Measurements from ENCODE around the gene KHDRBS1. TPM values are rescaled to one million over a fixed set of nuclear protein-coding genes. Genes with fewer than 3 reads are reported as not detected.
"Not testable (repeated sequence)": the region's sequence is repeated elsewhere in the genome, so short reads cannot be mapped to it uniquely, and the experiment has no call there.

The KHDRBS1 gene
- total RNA-seq, 3 donors from 2014 or later: 186 to 191 (median 187) TPM

GRCh38 chr1:31995263-31995662 is 18.4 kb upstream of the KHDRBS1 start:
- Mint-ChIP-seq H3K4me3 (no peak overlapping the region), H3K36me3 (ENCODE audit: insufficient read depth) (no peaks in the 10 kb centered on the region), H3K4me1 (ENCODE audit: low read depth) (peaks cover 1% of the 10 kb centered on the region), H3K27me3 (ENCODE audit: low read depth) (no peaks in the 10 kb centered on the region), H3K9me3 (no peaks in the 10 kb centered on the region)
- no peak for ATAC-seq
- no peak for DNase-seq

- H3K27me3 Mint-ChIP-seq (ENCODE audit: low read depth); H3K4me1 Mint-ChIP-seq (ENCODE audit: low read depth); H3K36me3 Mint-ChIP-seq (ENCODE audit: insufficient read depth); H3K4me3 Mint-ChIP-seq; DNase-seq; ATAC-seq; H3K9me3 Mint-ChIP-seq: not testable (repeated sequence)
These were observed 17.5 kb upstream of the KHDRBS1 start for GRCh38 chr1:31996121-31996520.

GRCh38 chr1:32001863-32002262 is 11.8 kb upstream of the KHDRBS1 start:
- Mint-ChIP-seq H3K4me1 (ENCODE audit: low read depth) (peaks cover 4% of the 10 kb centered on the region), H3K9me3 (no peaks in the 10 kb centered on the region), H3K27me3 (ENCODE audit: low read depth) (no peaks in the 10 kb centered on the region), H3K36me3 (ENCODE audit: insufficient read depth) (no peaks in the 10 kb centered on the region), H3K4me3 (no peak overlapping the region)
- DNase-seq (no peak), ATAC-seq (no peak)

GRCh38 chr1:32002285-32002684 is 11.4 kb upstream of the KHDRBS1 start:
- ATAC-seq; H3K36me3 Mint-ChIP-seq (ENCODE audit: insufficient read depth); H3K27me3 Mint-ChIP-seq (ENCODE audit: low read depth); H3K4me1 Mint-ChIP-seq (ENCODE audit: low read depth); H3K9me3 Mint-ChIP-seq; H3K4me3 Mint-ChIP-seq; DNase-seq: not testable (repeated sequence)

GRCh38 chr1:32005522-32005921 is 8.1 kb upstream of the KHDRBS1 start:
- H3K4me1 Mint-ChIP-seq (ENCODE audit: low read depth): peaks cover 4% of the 10 kb centered on the region

GRCh38 chr1:32007591-32007940 is 6.1 kb upstream of the KHDRBS1 start:
- DNase-seq (no peak), ATAC-seq (no peak)
- Mint-ChIP-seq H3K4me1 (ENCODE audit: low read depth) (peaks cover 6% of the 10 kb centered on the region), H3K4me3 (no peak overlapping the region), H3K27me3 (ENCODE audit: low read depth) (no peaks in the 10 kb centered on the region), H3K36me3 (ENCODE audit: insufficient read depth) (no peaks in the 10 kb centered on the region), H3K9me3 (no peaks in the 10 kb centered on the region)

More at GRCh38 chr1:32005522-32005921, 8.1 kb upstream of the KHDRBS1 start:
- H3K27me3 Mint-ChIP-seq (ENCODE audit: low read depth): no peaks in the 10 kb centered on the region
- no peak overlapping the region for H3K4me3 Mint-ChIP-seq
- no peaks in the 10 kb centered on the region for H3K36me3 Mint-ChIP-seq (ENCODE audit: insufficient read depth)
- ATAC-seq (no peak), DNase-seq (no peak)
- no peaks in the 10 kb centered on the region for H3K9me3 Mint-ChIP-seq

- Mint-ChIP-seq H3K4me3 (no peak overlapping the region), H3K27me3 (ENCODE audit: low read depth) (no peaks in the 10 kb centered on the region), H3K4me1 (ENCODE audit: low read depth) (peaks cover 9% of the 10 kb centered on the region), H3K36me3 (ENCODE audit: insufficient read depth) (no peaks in the 10 kb centered on the region), H3K9me3 (no peaks in the 10 kb centered on the region)
- DNase-seq (no peak), ATAC-seq (no peak)
These were observed 3.4 kb upstream of the KHDRBS1 start for GRCh38 chr1:32010246-32010645.

- no peak for ATAC-seq
- Mint-ChIP-seq H3K36me3 (ENCODE audit: insufficient read depth) (peaks cover 8% of the 10 kb centered on the region), H3K4me3 (peak overlapping the region; percentile 84), H3K27me3 (ENCODE audit: low read depth) (no peaks in the 10 kb centered on the region), H3K4me1 (ENCODE audit: low read depth) (peaks cover 29% of the 10 kb centered on the region), H3K9me3 (no peaks in the 10 kb centered on the region)
- no peak for DNase-seq
These were observed 821 bp upstream of the KHDRBS1 start for GRCh38 chr1:32012709-32013385.

GRCh38 chr1:32014199-32014947 is 705 bp downstream of the KHDRBS1 start:
- peak; percentile 9 for DNase-seq
- no peaks in the 10 kb centered on the region for H3K27me3 Mint-ChIP-seq (ENCODE audit: low read depth)

GRCh38 chr1:32014948-32015273 is 1.2 kb downstream of the KHDRBS1 start:
- Mint-ChIP-seq H3K36me3 (ENCODE audit: insufficient read depth) (peaks cover 8% of the 10 kb centered on the region), H3K27me3 (ENCODE audit: low read depth) (no peaks in the 10 kb centered on the region), H3K4me3 (peak overlapping the region; percentile 98), H3K4me1 (ENCODE audit: low read depth) (peaks cover 38% of the 10 kb centered on the region), H3K9me3 (no peaks in the 10 kb centered on the region)
- ATAC-seq (no peak), DNase-seq (no peak)

More at GRCh38 chr1:32014199-32014947, 705 bp downstream of the KHDRBS1 start:
- Mint-ChIP-seq H3K4me1 (ENCODE audit: low read depth) (peaks cover 37% of the 10 kb centered on the region), H3K4me3 (peak overlapping the region; percentile 98), H3K36me3 (ENCODE audit: insufficient read depth) (peaks cover 8% of the 10 kb centered on the region), H3K9me3 (no peaks in the 10 kb centered on the region)
- no peak for ATAC-seq

- peaks cover 59% of the 10 kb centered on the region for H3K4me1 Mint-ChIP-seq (ENCODE audit: low read depth)
These were observed 6.7 kb downstream of the KHDRBS1 start for GRCh38 chr1:32020339-32020738.

GRCh38 chr1:32021574-32022018 is 7.9 kb downstream of the KHDRBS1 start:
- not testable (repeated sequence) for H3K27me3 Mint-ChIP-seq (ENCODE audit: low read depth); ATAC-seq; H3K9me3 Mint-ChIP-seq; H3K4me3 Mint-ChIP-seq; DNase-seq; H3K36me3 Mint-ChIP-seq (ENCODE audit: insufficient read depth)
- H3K4me1 Mint-ChIP-seq (ENCODE audit: low read depth): peaks cover 53% of the 10 kb centered on the region

More at GRCh38 chr1:32020339-32020738, 6.7 kb downstream of the KHDRBS1 start:
- H3K4me3 Mint-ChIP-seq: peak overlapping the region; percentile 3
- no peaks in the 10 kb centered on the region for H3K9me3 Mint-ChIP-seq
- no peaks in the 10 kb centered on the region for H3K27me3 Mint-ChIP-seq (ENCODE audit: low read depth)
- peaks cover 14% of the 10 kb centered on the region for H3K36me3 Mint-ChIP-seq (ENCODE audit: insufficient read depth)
- DNase-seq (no peak), ATAC-seq (no peak)

GRCh38 chr1:32023351-32023750 is 9.7 kb downstream of the KHDRBS1 start:
- H3K4me3 Mint-ChIP-seq: no peak overlapping the region
- no peaks in the 10 kb centered on the region for H3K9me3 Mint-ChIP-seq
- peaks cover 9% of the 10 kb centered on the region for H3K36me3 Mint-ChIP-seq (ENCODE audit: insufficient read depth)
- ATAC-seq (no peak), DNase-seq (no peak)
- no peaks in the 10 kb centered on the region for H3K27me3 Mint-ChIP-seq (ENCODE audit: low read depth)
- H3K4me1 Mint-ChIP-seq (ENCODE audit: low read depth): peaks cover 51% of the 10 kb centered on the region

GRCh38 chr1:32025515-32025914 is 11.8 kb downstream of the KHDRBS1 start:
- Mint-ChIP-seq H3K27me3 (ENCODE audit: low read depth) (no peaks in the 10 kb centered on the region), H3K9me3 (no peaks in the 10 kb centered on the region), H3K4me3 (no peak overlapping the region), H3K4me1 (ENCODE audit: low read depth) (peaks cover 54% of the 10 kb centered on the region), H3K36me3 (ENCODE audit: insufficient read depth) (peaks cover 21% of the 10 kb centered on the region)
- ATAC-seq: no peak
- no peak for DNase-seq

- Mint-ChIP-seq H3K36me3 (ENCODE audit: insufficient read depth) (peaks cover 32% of the 10 kb centered on the region), H3K27me3 (ENCODE audit: low read depth) (no peaks in the 10 kb centered on the region), H3K4me3 (no peak overlapping the region), H3K4me1 (ENCODE audit: low read depth) (peaks cover 40% of the 10 kb centered on the region), H3K9me3 (no peaks in the 10 kb centered on the region)
- DNase-seq (no peak), ATAC-seq (no peak)
These were observed 15.1 kb downstream of the KHDRBS1 start for GRCh38 chr1:32028746-32029145.

All from activated T-cell treated with anti-CD3 and anti-CD28 coated beads, Interleukin-2, amount 50 U/mL, for 4 hours (primary cell).